GM19238 (cell line): Measurements from ENCODE around the gene PITX3.

Experiments
- DNase-seq: peaks from one replicate; pipeline ENCODE4 v3.0.0; 2011; ENCODE audit warnings: low spot score; ENCODE audit not compliant: insufficient read length

Gene PITX3

DNA sequence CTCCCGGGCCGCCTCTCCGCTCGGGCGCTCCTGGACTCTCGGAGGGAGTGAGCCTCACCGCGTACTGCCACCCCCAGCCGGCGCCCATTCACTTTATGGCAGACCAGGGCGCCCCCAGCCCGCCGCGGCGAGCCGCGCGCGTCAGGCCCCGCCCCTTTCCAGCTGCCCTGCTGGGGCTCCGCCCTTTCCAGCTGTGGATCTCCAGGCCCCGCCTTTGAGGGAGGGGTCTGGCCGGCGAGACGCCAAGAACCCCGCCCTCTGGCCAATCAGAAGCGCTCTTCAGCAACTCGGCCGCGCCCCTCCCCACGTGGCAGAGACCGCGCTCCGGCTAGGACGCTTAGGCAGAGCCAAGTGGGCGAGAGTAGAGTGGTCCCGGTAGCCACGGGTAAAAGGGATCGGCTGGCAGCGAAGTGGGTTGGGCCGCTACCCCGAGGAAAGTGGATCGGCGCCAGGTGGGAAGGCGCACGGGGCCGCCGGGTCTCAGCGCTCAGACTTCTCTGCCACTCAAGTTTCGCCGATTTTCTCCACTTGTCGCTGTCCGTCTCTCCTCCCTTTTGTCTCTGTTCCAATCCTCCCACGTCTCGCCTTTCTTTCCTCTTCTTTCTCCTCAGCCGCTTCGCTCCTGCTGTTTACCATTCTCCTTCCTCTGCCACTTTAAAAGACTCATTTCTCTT, at the start of gene PITX3:
Gene PITX3 (minus strand): TSS at position 69 of the 674 bp plus-strand sequence. CDS start 9,432 bp downstream, outside the sequence.
- peak; percentile 95 for DNase-seq

DNA sequence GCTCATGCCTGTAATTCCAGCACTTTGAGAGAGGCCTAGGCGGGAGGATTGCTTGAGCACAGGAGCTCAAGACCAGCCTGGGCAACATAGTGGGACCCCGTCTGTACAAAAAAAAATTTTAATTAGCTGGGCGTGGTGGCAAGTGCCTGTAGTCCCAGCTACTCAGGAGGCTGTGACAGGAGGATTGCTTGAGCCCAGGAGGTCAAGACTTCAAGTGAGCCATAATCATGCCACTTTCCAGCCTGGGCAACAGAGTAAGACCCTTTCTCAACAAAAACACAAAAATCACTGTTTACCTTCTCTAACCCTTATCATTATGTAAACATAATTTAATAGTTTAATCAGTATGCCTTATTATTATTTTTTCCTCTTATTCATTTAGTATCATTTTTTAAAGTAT, 48.5 kb upstream of the PITX3 start:
- DNase-seq, result no peak

DNA sequence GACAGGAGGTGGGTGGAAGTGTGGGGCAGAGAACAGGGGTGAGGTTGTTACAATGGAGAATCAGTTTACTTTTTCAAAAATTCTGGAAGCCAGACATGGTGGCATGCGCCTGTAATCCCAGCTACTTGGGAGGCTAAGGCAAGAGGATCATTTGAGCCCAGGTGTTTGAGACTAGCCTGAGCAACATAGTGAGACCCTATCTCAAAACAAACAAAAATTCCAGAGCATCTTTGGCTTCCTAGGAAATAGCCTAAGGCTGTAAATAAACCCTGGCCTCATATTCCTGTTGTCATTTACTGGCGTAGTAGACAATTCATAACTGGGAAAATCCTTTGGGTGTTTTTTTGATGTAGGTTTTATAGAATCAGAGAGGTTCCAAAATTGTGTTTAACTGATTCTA, 48.0 kb upstream of the PITX3 start:
- DNase-seq, result no peak

DNA sequence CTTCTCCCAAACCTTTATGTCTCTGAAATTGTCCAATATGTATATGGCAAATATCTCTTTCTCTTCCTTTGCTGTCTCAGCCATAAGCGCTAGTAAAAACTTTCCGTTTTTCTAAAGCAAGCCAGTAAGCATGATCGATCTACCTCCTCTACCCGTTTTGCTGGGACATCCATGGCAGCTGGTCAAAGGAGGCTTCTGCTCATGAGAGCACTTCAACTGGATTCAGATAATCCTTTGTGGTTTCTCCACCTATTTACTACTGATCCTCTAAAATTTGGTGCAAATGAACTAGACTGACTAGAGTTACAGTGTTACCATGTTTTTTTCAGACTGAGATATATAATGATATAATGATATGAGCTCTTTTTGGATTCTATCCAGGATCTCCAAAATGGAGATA, 46.7 kb upstream of the PITX3 start:
- DNase-seq, result no peak

DNA sequence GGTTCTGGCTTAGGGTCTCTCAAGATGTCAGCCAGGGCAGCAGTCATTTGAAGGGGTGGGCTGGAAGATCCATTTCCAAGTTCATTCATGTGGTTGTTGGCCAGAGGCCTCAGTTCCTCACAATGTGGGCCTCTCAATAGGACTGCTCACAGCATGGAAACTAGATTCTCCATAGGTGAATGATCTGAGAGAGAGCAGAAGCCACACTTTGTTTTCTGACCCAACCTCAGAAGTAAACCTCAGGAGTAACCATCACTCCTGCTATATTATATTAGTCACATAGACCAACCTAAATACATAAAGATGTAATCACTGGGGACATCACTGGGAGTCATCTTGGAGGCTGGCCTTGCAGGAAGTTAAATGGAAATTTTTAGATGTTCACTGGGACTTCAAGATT, 46.2 kb upstream of the PITX3 start:
- no peak for DNase-seq

DNA sequence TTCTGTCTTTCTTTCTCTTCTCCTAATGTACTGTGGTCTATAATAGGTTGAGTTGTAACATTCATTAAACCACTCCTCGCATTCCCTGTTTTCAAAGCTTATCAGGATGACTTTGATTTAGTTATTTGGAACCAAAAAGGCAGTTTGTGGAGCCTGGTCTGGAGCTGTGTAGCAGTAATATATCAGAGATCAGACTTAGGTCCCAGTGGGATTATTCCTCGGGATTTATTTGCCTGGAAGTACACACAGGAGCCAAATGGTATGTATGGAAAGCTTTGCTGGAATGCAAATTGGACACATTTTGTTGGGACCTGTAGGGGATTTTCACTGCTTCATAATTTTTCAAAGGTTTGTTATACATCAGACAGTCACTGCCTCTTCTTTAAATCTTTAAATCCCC, 44.9 kb upstream of the PITX3 start:
- no peak for DNase-seq

DNA sequence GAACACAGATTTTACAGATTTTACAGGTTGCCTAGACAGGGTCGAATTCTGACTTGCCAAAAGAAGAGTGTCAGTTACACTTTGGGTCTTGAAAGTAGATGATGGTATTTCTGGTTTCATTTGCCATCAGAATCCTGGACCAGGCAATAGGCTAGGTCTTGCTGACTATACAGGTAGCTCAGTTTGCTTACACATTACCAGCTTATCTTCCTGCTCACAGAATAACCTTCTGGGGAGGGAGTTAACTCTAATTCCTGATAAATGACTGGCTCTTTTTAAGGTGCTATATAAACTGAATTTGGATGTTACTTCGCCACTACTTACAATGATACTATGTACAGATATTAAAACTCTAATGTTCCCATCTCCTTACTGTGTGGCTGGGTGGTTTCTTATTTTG, 43.8 kb upstream of the PITX3 start:
- no peak for DNase-seq

DNA sequence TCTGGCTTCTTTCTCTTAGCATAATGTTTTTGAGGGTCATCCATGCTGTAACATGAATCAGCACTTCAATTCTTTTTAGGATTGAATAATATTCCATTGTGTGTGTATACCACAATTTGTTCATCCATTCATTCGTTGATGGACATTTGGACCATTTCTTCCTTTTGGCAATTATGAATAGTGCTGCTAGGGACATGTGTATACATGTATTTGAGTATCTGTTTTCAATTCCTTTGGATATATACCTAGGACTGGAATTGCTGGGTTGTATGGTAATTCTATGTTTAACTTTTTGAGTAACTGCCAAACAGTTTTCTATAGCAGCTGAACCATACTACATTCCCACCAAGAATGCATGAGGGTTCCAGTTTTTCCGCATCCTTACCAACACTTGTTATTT, 43.2 kb upstream of the PITX3 start:
- DNase-seq, result no peak

DNA sequence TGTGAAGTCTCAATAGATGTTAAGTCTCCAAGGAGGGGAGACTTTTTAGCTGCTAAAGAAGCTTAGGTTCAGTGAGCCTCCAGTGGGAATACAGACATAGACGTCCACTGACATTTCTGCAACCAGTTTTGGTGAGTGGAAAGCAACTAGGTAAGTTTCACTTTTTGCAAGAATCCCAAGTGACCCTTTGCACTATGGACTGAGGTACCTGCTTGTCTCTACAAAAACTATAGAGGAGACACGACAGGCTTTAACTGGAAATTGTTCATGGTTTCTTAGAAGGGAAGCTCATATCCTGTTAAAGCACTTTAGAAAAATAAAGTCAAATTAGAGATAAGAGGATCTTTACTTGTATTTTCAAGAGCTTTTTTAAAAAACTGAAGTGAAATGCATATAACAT, 42.6 kb upstream of the PITX3 start:
- DNase-seq, result no peak

DNA sequence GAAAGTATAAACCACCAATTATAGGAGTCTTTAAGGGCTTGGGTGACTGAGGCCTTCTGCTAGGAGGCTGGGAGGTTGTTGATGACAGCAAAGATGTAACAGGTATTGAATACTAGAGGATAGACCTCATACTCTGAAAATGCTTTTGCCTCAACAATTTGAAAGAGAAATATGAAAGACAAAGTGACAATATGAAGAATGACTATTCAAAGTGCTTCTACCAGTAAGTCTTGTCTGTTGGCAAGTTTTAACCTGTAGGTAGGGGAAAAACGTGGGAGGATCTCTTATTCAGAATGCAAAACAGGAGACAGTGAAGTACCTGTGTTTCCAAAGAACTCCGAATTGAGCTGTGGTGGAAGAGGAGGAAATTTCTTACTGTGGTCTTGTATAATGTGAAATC, 42.2 kb upstream of the PITX3 start:
- no peak for DNase-seq

DNA sequence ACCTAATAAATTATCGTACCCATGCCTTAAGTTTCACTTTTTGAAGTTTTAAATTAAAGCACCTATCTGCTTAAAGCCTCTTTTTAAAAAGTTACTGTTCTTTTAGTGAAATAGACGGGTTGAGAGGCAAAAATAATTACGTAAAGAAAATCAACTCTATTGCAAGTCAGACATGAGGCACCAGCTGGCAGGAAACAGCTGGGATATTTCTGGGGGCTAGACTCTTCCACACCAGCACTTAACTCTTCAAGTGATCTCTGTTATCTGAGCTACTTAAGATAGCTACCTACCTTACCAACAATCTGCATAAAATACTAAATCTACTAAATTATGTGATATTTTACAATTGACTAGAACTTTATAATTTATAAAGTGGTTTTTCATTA, 39.8 kb upstream of the PITX3 start:
- DNase-seq, result no peak

DNA sequence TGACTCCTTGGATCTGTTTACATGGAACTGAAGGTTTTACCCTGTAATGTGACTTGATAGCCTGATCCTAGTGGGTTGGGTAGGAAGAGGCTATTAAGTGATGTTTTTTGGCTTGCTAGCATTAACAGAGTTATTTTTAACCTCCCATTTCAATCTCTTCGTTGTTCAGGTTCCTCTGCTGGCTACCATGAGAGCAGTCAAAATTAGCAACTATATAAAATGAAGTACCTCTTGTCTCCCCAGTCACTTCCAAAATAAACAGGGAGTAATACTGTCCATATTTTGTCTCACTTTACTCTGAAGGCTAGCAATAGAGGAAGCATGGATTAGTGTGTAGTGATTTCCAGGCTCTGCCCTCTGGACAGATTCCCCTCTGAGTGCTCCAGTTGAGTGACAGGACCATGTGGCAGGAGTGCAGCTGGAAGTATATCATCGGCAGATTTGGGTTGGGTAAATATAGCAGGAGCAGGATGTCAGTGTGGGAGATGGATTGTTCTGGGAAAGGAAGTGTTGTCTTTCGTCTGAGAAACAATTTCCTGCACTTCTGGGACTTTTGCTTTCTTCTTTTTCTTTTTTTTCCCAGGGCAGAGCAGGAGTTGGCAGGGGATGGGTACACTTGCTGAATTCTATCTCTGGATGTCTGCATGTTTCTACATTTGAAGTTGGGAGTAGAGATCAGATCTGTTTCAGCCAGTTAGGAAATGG, 39.2 kb upstream of the PITX3 start:
- DNase-seq, result no peak

DNA sequence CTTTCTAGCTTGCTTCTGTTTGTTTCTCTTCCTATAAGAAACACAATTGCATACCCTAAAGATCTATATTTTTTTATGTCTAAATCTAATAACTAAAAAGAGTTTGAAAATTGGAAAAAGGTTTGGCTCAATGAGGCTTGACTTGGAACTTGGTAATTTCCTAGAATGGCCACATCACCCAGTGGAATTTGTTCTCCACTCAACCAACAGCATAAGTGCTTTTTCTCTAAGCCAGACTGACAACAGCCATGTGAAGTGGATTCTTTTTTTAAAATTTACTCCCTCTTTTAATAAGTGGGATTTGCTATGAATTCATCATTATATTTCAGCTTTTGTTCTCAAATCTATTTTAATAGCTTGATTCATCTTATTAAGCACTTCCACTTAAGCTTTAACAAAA, 37.8 kb upstream of the PITX3 start:
- no peak for DNase-seq

DNA sequence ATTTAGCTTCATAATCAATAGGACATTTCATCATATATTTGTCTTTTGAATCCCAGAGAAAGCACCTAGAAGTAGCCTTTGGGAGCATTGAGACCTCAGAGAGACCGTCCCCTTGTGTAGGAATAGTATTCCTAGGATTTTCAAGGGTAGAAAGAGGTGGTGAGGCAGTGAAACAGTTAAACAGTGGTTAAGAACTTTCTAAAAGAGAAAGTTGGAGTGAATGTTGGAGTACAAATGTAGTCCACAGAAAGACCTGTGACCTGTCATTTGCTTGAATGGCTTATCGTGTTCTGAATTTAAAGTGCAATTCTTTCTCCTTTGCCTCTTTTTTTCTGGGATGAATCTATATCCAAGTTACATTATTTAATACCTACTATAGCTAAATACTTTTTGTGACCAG, 34.0 kb upstream of the PITX3 start:
- DNase-seq, result no peak

DNA sequence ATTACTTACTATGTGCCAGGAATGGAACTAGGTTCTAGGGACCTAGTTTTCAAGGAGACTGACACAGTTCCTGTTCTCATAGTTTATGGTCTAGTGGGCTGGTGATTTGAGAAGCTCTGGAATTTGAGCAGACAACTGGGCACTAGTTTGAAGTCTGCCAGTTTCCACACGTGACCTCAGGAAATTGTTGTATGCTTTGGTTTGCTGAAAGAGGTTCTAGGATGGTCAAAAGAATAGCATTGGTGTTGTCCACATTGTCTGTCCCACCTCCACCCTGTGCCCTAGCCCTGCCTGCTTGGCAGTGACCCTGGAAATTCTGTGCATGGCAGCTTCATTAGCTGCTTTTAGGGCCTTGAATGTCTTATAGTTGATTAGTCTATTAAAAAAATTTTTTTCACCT, 32.8 kb upstream of the PITX3 start:
- DNase-seq, result no peak

DNA sequence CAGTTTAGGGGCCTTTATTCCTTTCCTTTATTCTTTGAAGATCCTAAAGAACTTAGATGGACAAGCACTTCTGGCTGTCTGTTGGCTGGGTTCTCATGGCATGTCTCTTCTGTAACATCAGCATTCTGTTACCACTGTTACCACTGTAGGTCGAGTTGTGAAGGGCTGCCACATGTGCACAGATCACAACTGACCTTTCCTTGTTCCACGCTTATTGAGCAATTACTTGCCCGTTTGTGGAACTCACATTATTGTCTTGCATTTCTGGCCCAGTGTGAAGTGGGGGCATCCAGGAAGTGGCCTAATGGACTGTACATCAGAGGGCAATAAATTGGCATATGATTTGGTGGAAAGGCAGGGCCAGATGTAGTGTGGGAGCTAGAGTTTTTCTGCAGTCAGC, 27.7 kb upstream of the PITX3 start:
- DNase-seq, result no peak

DNA sequence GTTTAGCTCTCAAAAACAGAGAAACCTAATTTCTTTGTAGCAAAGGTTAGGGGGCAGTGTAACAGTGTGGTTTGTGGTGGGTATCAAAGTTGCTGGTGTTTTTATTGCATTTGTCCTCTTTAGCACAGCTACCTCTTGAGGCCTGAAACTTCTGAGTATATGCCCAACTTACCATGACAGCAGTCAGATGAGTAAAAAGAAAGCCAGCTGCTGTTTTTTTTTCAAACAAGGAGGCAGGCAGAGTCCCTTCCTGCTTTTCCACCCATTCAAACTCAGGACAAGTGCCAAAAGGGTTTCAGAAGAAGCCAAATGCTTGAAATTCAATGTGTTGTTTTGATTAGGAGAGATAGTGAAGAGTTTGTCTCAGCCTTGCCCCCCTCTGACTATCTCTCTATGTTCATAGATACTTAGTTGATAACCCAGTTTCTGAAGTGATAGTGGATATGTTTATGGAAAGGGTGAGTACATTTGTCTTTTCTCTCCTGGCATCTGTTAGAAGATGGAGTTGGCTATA, 27.1 kb upstream of the PITX3 start:
- no peak for DNase-seq

DNA sequence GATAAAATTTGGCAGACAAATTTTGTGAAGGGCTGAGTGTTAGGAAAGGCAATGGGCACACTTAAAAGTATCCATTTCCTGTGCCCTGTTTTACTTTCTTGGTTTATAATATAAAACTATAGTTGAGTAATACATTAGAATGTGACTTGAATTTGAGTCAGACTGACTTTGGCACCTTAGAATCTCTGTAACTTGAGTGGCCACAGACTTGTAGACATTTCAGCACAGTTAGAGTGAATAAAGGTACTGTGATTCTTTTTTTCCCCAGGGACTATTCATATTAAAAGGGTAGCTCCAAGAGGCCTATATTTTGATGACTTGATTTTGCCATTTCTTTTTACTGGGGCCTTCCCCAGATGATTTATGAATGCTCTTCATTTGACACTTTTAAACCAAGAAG, 26.4 kb upstream of the PITX3 start:
- DNase-seq, result no peak

DNA sequence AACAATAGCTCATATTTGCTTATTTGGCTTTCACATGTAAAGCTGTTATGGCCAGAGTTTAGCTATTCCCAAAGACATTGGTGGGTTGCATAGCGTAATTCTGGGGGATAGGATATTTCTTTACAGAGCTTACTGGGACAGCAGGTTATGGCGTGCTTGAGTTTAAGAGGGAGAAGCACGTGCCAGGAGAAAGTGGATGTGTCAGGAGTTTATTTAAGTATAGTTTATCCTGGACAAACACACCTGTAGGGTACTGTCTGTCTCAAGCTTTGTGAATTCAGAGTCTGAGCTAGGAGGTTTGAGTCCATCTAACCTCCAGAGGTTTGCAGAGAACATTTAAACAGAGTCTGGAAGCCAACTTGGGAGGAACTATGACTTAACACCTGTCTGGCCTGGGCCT, 25.4 kb upstream of the PITX3 start:
- no peak for DNase-seq

DNA sequence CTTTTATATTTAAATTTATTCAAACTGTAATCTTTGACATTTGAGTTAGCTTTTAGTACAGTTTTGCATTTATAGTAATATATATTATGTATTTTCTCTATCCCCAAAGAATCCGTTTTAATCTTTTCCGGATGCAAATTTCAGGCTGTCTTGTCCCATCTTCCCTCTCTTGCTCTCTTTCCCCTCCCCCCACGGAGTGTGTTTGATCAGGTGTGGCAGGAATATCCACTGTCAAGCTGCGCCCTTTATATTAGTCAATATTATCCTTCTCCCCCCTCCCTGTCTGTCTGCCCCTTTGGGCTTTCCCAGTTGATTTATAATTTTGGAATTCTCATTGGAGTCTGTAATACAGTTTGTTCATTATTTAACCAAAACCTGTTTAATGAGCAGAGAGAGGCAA, 23.1 kb upstream of the PITX3 start:
- no peak for DNase-seq

DNA sequence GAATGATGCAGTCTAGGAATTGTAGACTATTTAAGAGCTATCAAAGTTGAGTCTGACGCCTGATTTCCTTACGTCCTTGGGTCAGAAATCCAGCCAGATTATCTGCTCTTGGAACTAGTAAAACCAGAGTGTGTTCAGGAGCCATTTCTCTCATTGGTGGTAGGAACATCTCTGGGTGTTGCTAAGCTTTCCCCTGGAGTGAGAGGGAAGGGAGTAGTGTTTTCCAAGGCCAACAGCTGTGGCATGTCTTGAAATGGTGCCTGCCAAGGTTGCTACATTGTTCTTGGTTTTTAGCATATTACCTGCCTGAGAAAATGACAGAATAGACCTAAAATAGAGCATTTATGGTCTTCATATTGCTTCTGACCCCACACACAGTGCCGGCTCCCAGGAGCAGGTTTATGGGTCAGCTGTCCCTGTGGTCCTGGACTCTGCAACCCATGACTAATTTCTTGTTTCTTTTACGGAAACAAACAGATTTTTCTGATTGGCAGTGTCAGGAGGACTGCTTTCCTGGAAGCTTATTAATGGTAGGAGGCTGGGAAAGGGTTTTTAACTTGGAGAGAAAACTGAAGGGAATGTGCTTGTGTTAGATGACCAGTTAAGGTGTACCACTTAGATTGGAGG, 21.5 kb upstream of the PITX3 start:
- no peak for DNase-seq

DNA sequence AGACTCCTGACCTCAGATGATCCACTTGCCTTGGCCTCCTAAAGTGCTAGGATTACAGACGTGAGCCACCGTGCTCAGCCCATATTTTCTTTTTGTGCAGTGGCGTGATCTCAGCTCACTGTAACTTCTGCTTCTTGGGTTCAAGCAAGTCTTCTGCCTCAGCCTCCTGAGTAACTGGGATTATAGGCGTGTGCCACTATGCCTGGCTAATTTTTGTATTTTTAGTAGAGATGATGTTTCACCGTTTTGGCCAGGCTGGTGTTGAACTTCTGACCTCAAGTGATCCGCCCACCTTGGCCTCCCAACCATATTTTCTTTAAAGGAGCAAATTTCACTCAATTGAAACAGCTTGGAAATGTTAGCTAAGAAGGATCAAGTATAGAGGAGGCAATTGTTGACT, 20.5 kb upstream of the PITX3 start:
- no peak for DNase-seq

DNA sequence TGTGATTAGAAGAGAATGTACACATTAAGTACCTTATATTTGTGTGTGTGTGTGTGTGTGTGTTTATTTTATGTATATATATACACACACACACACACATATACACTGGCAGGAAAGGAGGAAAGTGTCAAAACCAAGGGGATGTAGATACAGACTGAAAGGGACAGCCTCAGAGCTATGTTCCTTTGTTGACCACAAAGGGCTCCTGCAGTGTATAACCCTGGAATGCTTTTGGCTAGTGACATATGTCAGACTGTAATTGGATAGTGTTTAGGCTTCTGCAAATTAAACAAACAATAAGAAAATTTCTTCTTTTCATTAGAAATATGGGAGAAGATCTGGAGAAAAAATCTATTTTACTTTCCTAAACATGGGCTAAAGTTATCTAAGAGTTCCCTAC, 19.9 kb upstream of the PITX3 start:
- DNase-seq, result no peak
